Lung (tissue), 12 donors: ENCODE measurements around the gene TEX29. TPM values are rescaled to one million over a fixed set of nuclear protein-coding genes. Genes with fewer than 3 reads are reported as not detected.

Experiments used
- ATAC-seq: fragments of 200-7000 bp; cut with Tn5 transposase; one replicate; pipeline ENCODE4 v1.9.1; 2020; ENCODE audit warnings: moderate number of reproducible peaks; ENCODE audit not compliant: insufficient read depth, low FRiP score
- DNase-seq, 3 donors: peaks; one replicate each; pipeline ENCODE4 v3.0.0-alpha.2; 2013 to 2017
- H3K27ac ChIP-seq, 2 donors: one replicate each; pipeline ENCODE4 v1.5.1; 2013; ENCODE audit warnings: mild to moderate bottlenecking in 2 of 2, moderate library complexity in 2 of 2, control low read depth in 1 of 2, inconsistent platforms in 1 of 2, low read depth in 1 of 2, low read length in 1 of 2
- H3K27me3 ChIP-seq, 3 donors: one replicate each; pipeline ENCODE4 v1.5.1; 2013; ENCODE audit warnings: low read length in 2 of 3; ENCODE audit not compliant: control insufficient read depth in 3 of 3, insufficient read depth in 3 of 3
- H3K36me3 ChIP-seq, 4 donors: one replicate each; pipeline ENCODE4 v1.5.1; 2013; ENCODE audit warnings: low read length in 4 of 4, mild to moderate bottlenecking in 1 of 4, moderate library complexity in 1 of 4; ENCODE audit not compliant: control insufficient read depth in 4 of 4, insufficient read depth in 4 of 4
- H3K4me1 ChIP-seq, 5 donors: one replicate each; pipeline ENCODE4 v1.5.1; 2013; ENCODE audit warnings: low read length in 5 of 5, mild to moderate bottlenecking in 2 of 5, moderate library complexity in 1 of 5; ENCODE audit not compliant: control insufficient read depth in 5 of 5, insufficient read depth in 5 of 5
- H3K4me3 ChIP-seq: one replicate; pipeline ENCODE4 v1.5.1; 2013; ENCODE audit warnings: mild to moderate bottlenecking, control low read depth, moderate library complexity
- H3K9ac ChIP-seq, 2 donors: one replicate each; pipeline ENCODE4 v1.5.1; 2013; ENCODE audit warnings: low read length in 2 of 2, control low read depth in 1 of 2; ENCODE audit not compliant: insufficient read depth in 1 of 2
- H3K9me3 ChIP-seq, 4 donors: one replicate each; pipeline ENCODE4 v1.5.1; 2013; ENCODE audit warnings: low read length in 3 of 4, mild to moderate bottlenecking in 1 of 4, moderate library complexity in 1 of 4; ENCODE audit not compliant: control insufficient read depth in 4 of 4, insufficient read depth in 3 of 4
- CTCF ChIP-seq: IDR thresholded peaks from 2 replicates; pipeline ENCODE4 v1.5.1; 2012; ENCODE audit warnings: mild to moderate bottlenecking; ENCODE audit errors: control extremely low read depth, extremely low read depth
- whole genome bisulfite sequencing, 2 donors: extraction: QIAGEN DNeasy Blood & Tissue Kit; methylation state at CpG; one replicate each; pipeline ENCODE4 v1.1.7; 2013; 5-methylcytosine and 5-hydroxymethylcytosine counted together
- polyA plus RNA-seq, 2 donors: library from polyadenylated mRNA; stranded (reverse); fragments of 200-250 nt; gene quantifications; one replicate each; pipeline ENCODE4 v1.2.1, GENCODE V29; 2013
- total RNA-seq, 2 donors: library from RNA; depleted of rRNA in 1 of 2; stranded (reverse); fragments of >200 nt in 1 of 2; gene quantifications; one replicate each; pipeline ENCODE4 v1.2.1, GENCODE V29; 2014 to 2021
- donor health status: control.
- donor health status: control.
- donor health status: Bipolar disorder and iron deficiency.
- donor health status: healthy.
- donor health status: DM: yes; HTN: yes; CAD: no.

TEX29 gene
- total and polyA plus RNA-seq, 4 donors, result 0.19 to 0.79 (median 0.25) TPM; not detected in 1

- TF ChIP-seq CTCF, result no peak
- no peak overlapping the region for H3K27ac ChIP-seq
- H3K36me3 ChIP-seq, result peaks cover 33 to 38% (median 36%) of the 10 kb centered on the region in 4 donors
- 95 to 96% methylated on average over 14 of the region's 14 CpGs for WGBS, 2 donors
- no peaks in the 10 kb centered on the region for H3K9me3 ChIP-seq
- no peak overlapping the region for H3K9ac ChIP-seq
- DNase-seq, result no peak
- ATAC-seq, result no peak
- no peaks in the 10 kb centered on the region for H3K4me1 ChIP-seq
- H3K4me3 ChIP-seq, result no peak overlapping the region
- no peaks in the 10 kb centered on the region for H3K27me3 ChIP-seq
Measured at GRCh38 chr13:111291908-111292307, 28.5 kb upstream of the TEX29 start.

GRCh38 chr13:111292710-111293485, 27.5 kb upstream of the TEX29 start:
- Histone ChIP-seq H3K9ac (no peak overlapping the region), H3K36me3 (peaks cover 30 to 33% (median 31%) of the 10 kb centered on the region in 4 donors), H3K4me3 (no peak overlapping the region), H3K27me3 (no peaks in the 10 kb centered on the region), H3K9me3 (no peaks in the 10 kb centered on the region), H3K4me1 (no peaks in the 10 kb centered on the region), H3K27ac (no peak overlapping the region)
- DNase-seq (no peak), ATAC-seq (no peak)
- no peak for TF ChIP-seq CTCF
- 97 to 98% methylated on average over 13 of the region's 13 CpGs for WGBS, 2 donors

- 94 to 95% methylated on average over 9 of the region's 9 CpGs for WGBS, 2 donors
- Histone ChIP-seq H3K27ac (no peak overlapping the region), H3K36me3 (peaks cover 17 to 35% (median 27%) of the 10 kb centered on the region in 4 donors), H3K4me3 (no peak overlapping the region), H3K9ac (no peak overlapping the region), H3K4me1 (no peaks in the 10 kb centered on the region), H3K27me3 (no peaks in the 10 kb centered on the region), H3K9me3 (no peaks in the 10 kb centered on the region)
- no peak for TF ChIP-seq CTCF
- ATAC-seq (no peak), DNase-seq (no peak)
Measured at GRCh38 chr13:111295886-111296285, 24.6 kb upstream of the TEX29 start.
